ENCODE measurements around the gene PDK2. TPM values are rescaled to one million over a fixed set of nuclear protein-coding genes. Genes with fewer than 3 reads are reported as not detected.

The PDK2 gene
- total RNA-seq, 1 donor from 2014 or later = 17.2 TPM

DNA sequence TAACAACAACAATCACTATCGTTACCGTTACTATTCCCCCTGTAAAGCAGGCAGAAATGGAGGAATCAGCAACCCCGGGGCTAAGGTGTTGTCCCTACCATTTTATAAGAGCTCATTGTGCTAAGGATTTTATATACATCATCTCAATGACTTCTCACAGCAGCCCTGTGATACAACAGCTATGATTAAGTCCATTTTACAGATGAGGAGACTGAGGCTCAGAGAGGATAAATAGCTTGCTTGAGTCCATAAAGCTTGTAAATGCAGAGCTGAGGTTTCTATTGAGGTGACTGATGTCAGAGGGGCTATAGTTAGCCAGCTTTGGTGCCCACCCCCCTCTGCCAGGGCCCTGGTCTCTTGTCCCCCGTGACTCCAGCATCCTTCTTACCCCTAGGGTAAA, 16.7 kb upstream of the PDK2 start:
- intact Hi-C loops (cut with micrococcal nuclease) = no loop called here

GRCh38 chr17:50079334-50080095, 15.6 kb upstream of the PDK2 start:
- intact Hi-C loops (cut with micrococcal nuclease) = no loop called here

DNA sequence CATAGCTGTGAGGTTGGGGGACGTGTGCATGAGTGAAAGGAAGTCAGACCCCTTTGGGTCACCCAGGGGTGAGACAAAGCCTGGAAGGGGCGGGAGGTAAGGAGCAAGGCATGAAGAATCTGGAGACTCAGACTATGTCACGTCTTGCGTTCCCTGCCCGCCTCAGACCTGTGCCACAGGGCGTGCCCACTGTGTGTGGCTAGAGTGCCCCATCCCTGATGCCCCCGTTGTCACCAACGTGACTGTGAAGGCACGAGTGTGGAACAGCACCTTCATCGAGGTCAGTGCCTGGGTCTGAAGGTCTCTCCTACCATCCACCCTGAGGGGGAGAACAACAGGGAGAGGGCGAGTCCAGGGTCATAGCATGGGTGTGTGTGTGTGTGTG, 15.1 kb upstream of the PDK2 start:
- intact Hi-C loops (cut with micrococcal nuclease) = no loop called here

- intact Hi-C loops (cut with micrococcal nuclease) = no loop called here
These were observed 14.3 kb upstream of the PDK2 start for GRCh38 chr17:50080827-50081226.

DNA sequence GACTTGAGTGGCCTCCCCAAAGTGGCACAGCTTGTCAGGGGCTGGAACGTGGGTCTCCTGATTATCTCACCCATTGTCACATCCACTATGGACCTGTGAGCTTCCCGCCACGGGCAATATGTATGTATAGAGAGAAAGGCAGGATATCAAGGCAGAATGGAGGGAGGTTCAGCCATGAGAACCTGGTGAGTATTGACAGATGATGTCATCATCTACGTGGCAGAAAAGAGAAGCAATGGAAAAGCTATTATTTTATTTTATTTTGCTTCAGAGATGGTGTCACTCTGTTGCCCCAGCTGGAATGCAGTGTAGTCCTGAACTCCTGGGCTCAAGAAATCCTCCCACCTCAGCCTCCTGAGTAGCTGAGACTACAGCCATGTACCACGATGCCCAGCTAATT, 13.4 kb upstream of the PDK2 start:
- intact Hi-C loops (cut with micrococcal nuclease) = no loop called here

GRCh38 chr17:50087246-50087911, 7.8 kb upstream of the PDK2 start:
- intact Hi-C loops (cut with micrococcal nuclease) = loop anchor here (1.0 kb wide), 1 partner anchor 61 kb away; no protein-coding TSS in a partner anchor

- intact Hi-C loops (cut with micrococcal nuclease) = loop anchor here (1.0 kb wide), 1 partner anchor 62 kb away; no protein-coding TSS in a partner anchor
These were observed 7.2 kb upstream of the PDK2 start for GRCh38 chr17:50087912-50088405.

- intact Hi-C loops (cut with micrococcal nuclease) = no loop called here
These were observed 6.0 kb upstream of the PDK2 start for GRCh38 chr17:50088952-50089825.

GRCh38 chr17:50090071-50090470, 5.1 kb upstream of the PDK2 start:
- intact Hi-C loops (cut with micrococcal nuclease) = no loop called here

DNA sequence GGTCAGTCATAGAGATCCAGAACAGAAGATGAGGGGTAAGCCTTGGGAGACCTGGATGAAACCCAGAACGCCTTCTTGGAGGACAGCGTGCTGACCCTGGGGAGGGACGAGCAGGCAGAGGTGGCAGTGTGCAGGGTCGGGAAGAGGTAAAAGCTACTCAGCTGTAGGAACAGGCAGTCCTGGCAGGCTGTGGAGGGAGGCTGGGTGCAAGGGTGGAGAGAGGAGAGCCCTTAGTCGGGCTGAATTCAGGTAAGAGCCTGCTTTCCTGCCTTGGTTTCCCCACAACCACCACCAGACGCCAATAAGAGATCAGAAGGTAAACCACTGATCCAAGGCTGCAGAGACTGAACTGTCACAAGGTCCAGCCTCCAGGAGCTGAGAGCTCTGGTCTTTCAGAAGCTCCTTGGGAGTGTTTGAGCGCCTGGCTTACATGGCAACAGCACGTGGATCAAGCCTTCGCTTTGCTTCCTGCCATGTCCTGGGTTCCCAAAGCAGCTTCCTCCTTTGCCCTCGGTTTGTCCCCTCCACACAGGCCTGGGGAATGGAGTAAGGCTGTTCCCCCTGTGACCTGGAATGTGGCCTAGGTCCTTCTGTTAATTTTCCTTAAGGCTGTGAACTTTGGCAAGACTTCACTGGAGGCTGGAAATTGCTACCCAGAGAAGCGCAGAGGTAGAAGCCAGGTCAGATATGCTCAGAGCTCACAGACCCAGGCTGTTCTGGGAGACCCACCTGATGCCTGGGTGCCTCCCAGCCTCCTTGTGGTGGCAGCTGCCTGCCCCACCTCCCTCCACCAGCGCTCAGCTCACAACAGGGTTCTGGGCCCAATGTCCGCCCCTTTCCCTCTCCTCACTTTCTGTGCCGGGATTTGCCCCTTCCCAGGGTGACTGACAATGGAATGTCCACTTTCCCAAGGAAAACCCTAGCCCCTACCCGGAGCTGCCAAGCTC, 3.9 kb upstream of the PDK2 start:
- intact Hi-C loops (cut with micrococcal nuclease) = no loop called here

- intact Hi-C loops (cut with micrococcal nuclease) = no loop called here
These were observed 3.2 kb upstream of the PDK2 start for GRCh38 chr17:50091918-50092285.

- intact Hi-C loops (cut with micrococcal nuclease) = no loop called here
These were observed 1.9 kb upstream of the PDK2 start for GRCh38 chr17:50093246-50093645.

- intact Hi-C loops (cut with micrococcal nuclease) = loop anchor here (1.0 to 2.0 kb wide), 2 partner anchors 39 to 67 kb away; no protein-coding TSS in a partner anchor
These were observed 1.3 kb upstream of the PDK2 start for GRCh38 chr17:50093807-50094206.

GRCh38 chr17:50094243-50094752, 853 bp upstream of the PDK2 start:
- intact Hi-C loops (cut with micrococcal nuclease) = loop anchor here (1.0 to 2.0 kb wide), 2 partner anchors 39 to 67 kb away; no protein-coding TSS in a partner anchor

GRCh38 chr17:50095626-50096037, 481 bp downstream of the PDK2 start:
- intact Hi-C loops (cut with micrococcal nuclease) = loop anchor here (1.0 to 2.0 kb wide), 3 partner anchors 56 to 202 kb away; no protein-coding TSS in a partner anchor

GRCh38 chr17:50096092-50096491, 941 bp downstream of the PDK2 start:
- intact Hi-C loops (cut with micrococcal nuclease) = no loop called here

DNA sequence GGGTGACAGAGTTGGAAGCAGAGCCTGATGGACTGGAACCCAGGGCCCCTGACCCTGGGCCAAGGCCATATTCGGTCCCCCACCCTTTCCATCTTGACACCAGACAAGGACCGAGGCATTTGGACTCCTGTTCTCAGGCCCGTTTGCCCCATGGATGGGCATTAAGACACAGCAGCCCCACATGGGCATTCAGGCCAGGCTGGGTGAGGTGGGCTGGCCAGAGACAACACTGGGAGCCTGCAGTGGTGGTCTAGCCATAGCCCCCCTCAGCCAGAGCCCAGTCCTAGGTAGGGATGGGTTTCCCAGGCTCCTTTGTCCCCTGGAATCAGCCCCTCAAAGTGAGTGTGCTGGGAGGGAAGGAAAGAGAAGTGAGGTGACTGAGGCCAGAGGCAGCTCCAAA, 1.6 kb downstream of the PDK2 start:
- intact Hi-C loops (cut with micrococcal nuclease) = no loop called here

DNA sequence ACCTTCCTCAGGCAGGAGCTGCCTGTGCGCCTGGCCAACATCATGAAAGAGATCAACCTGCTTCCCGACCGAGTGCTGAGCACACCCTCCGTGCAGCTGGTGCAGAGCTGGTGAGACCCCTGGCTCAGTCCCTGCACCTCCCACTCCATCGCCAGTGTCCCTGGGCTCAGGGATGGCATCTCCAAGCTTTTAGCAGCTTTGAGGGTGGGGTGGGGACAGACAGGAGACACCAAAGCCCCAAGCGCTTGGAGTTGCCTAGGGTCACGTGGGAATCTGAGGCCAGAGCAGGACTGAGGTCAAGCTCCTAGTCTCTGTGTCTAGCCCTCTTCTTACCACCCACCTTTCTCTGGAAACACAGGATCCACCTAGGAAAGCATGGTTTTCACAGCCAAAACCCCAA, 2.3 kb downstream of the PDK2 start:
- intact Hi-C loops (cut with micrococcal nuclease) = no loop called here

DNA sequence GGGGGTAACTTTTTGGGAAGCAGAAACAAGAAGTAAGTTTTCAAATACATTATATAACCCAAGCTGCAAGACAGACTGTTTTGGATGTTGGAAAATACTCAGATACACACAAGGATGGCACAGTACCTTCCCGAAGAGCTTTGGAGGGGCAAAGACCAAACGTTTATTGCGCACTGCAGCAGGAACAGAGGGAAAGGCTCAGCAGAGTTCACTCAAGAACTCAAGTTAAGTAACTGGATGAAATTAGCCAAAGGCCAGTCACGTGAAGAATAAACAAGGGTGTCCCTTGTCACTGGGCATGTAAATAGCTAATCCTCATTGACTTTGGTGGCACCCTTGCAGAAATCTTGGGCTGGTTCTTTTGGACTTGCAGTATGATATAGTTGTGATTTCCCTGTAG, 2.8 kb downstream of the PDK2 start:
- intact Hi-C loops (cut with micrococcal nuclease) = no loop called here

DNA sequence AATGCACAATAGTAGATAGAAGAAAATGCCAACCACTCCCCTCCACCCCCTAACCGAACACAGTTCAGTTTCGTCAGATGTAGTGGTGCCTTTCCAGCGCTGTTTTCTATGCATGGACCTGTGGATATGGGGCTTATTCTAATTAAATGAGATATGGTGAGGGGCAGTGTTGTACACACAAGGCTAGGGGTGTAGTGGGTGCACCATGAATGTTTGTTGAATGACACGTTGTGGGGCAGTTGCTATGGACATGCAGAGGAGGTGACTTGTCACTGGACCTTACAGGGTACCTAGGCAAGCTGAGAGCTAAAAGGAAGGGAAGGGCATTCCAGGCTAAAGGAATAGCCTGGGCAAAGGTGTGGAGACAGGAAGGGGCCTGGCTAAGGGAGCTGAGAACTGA, 3.4 kb downstream of the PDK2 start:
- intact Hi-C loops (cut with micrococcal nuclease) = no loop called here
